GM12878 (cell line): Measurements from ENCODE around the gene NR2C2AP. TPM values are rescaled to one million over a fixed set of nuclear protein-coding genes. Genes with fewer than 3 reads are reported as not detected.

Source experiments
- ATAC-seq: fragments of 200-7000 bp; cut with Tn5 transposase; 3 replicates; pipeline ENCODE4 v1.9.1; 2020; ENCODE audit warnings: mild to moderate bottlenecking, moderate library complexity
- BruUV-seq: library from RNA; stranded (reverse); fragments of 400-500 nt; replicated peaks from 2 replicates; lab custom pipeline; 2021; lab: Mats Ljungman, UMichigan
- CTCF ChIA-PET: fragments of 300-600 bp; sonication (Branson Sonifier 250); formaldehyde crosslinking; extraction: SDS; loops from one replicate; lab custom pipeline; 2021; ENCODE audit warnings: inconsistent platforms; lab: Yijun Ruan, JAX
- POLR2A ChIA-PET: fragments of 350-600 bp; formaldehyde crosslinking; extraction: SDS; loops from one replicate; lab custom pipeline; 2021; ENCODE audit warnings: inconsistent platforms; lab: Charles Lee
- RAD21 ChIA-PET: fragments of 300-600 bp; sonication (Branson Sonifier 250); formaldehyde crosslinking; loops from one replicate; lab custom pipeline; 2023; ENCODE audit warnings: antibody characterized with exemption; ENCODE audit not compliant: unreplicated experiment; lab: Charles Lee
- SMC1A ChIA-PET: fragments of 300-600 bp; sonication (Branson Sonifier 250); formaldehyde crosslinking; loops from one replicate; lab custom pipeline; 2023; ENCODE audit not compliant: unreplicated experiment, uncharacterized antibody; lab: Charles Lee
- DNase-seq: peaks from one replicate; pipeline ENCODE4 v3.0.0-alpha.2; 2011; ENCODE audit warnings: low read depth, low spot score
- FAIRE-seq: peaks from 3 replicates; lab custom pipeline; 2011; peaks lifted over from hg19 to GRCh38; lab: Jason Lieb, UNC
- H2AFZ ChIP-seq: 2 replicates; pipeline ENCODE4 v1.6.0; 2011; ENCODE audit warnings: low read depth, low read length, control low read depth; ENCODE audit not compliant: control insufficient read depth
- H3K27ac ChIP-seq: 2 replicates; pipeline ENCODE4 v1.5.1; 2011; ENCODE audit warnings: control low read depth; ENCODE audit not compliant: control insufficient read depth, insufficient read depth
- H3K27me3 ChIP-seq, 2 experiments: replicated peaks in 1 of 2; 2 replicates each; pipeline versions ENCODE4 v1.6.0 to v1.6.1; 2011; ENCODE audit warnings: low read length in 1 of 2; ENCODE audit not compliant: control insufficient read depth in 2 of 2, insufficient read depth in 2 of 2
- H3K36me3 ChIP-seq, 2 experiments: 2 replicates each; pipeline ENCODE4 v1.5.1; 2011; ENCODE audit warnings: low read length in 1 of 2; ENCODE audit not compliant: control insufficient read depth in 2 of 2, insufficient read depth in 2 of 2
- H3K4me1 ChIP-seq: 2 replicates; pipeline ENCODE4 v1.6.1; 2011; ENCODE audit warnings: mild to moderate bottlenecking, low read length, moderate library complexity, mixed read lengths; ENCODE audit not compliant: control insufficient read depth, insufficient read depth
- H3K4me2 ChIP-seq: 2 replicates; pipeline ENCODE4 v1.6.0; 2011; ENCODE audit warnings: control low read depth; ENCODE audit not compliant: control insufficient read depth, insufficient read depth
- H3K4me3 ChIP-seq: fragments of 200-600 bp; sonication (generic); 2 replicates; pipeline ENCODE4 v1.5.1; 2016
- H3K79me2 ChIP-seq: 2 replicates; pipeline ENCODE4 v1.6.0; 2011; ENCODE audit warnings: low read length; ENCODE audit not compliant: control insufficient read depth, insufficient read depth
- H3K9ac ChIP-seq: 2 replicates; pipeline ENCODE4 v1.8.0; 2011; ENCODE audit warnings: low read length, control low read depth, mixed read lengths; ENCODE audit not compliant: control insufficient read depth, insufficient read depth
- H3K9me3 ChIP-seq: replicated peaks from 3 replicates; pipeline ENCODE4 v1.5.1; 2011; ENCODE audit warnings: mild to moderate bottlenecking, low read length; ENCODE audit not compliant: control insufficient read depth, insufficient read depth
- H4K20me1 ChIP-seq: 2 replicates; pipeline ENCODE4 v1.6.0; 2011; ENCODE audit not compliant: control insufficient read depth, insufficient read depth
- CHD2 ChIP-seq: IDR thresholded peaks from 2 replicates; pipeline ENCODE4 v1.6.1; 2011; ENCODE audit warnings: low read depth, low read length, improper control_type of control experiment, borderline replicate concordance
- FOXM1 ChIP-seq: IDR thresholded peaks from 2 replicates; pipeline ENCODE4 v1.6.1; 2012; ENCODE audit warnings: low read depth, mild to moderate bottlenecking, inconsistent platforms, low read length, moderate library complexity
- GABPA ChIP-seq: IDR thresholded peaks from 2 replicates; pipeline ENCODE4 v1.6.1; 2014; ENCODE audit warnings: antibody characterized with exemption, low read depth, mild to moderate bottlenecking, inconsistent platforms
- NFIC ChIP-seq: IDR thresholded peaks from 2 replicates; pipeline ENCODE4 v1.6.1; 2012; ENCODE audit warnings: low read depth, mild to moderate bottlenecking, inconsistent platforms, low read length, moderate library complexity
- SPI1 ChIP-seq: IDR thresholded peaks from 2 replicates; pipeline ENCODE4 v1.6.1; 2011; ENCODE audit warnings: low read depth, mild to moderate bottlenecking, low read length, moderate library complexity, borderline replicate concordance; ENCODE audit not compliant: insufficient read depth
- ZNF384 ChIP-seq: IDR thresholded peaks from 2 replicates; pipeline ENCODE4 v1.6.1; 2012; ENCODE audit warnings: low read depth, mild to moderate bottlenecking, low read length, improper control_type of control experiment, borderline replicate concordance
- in situ Hi-C: fragments of 300-500 bp; cut with MboI; formaldehyde crosslinking; loops from 9 replicates; pipeline ENCODE4 v1.14.3; 2018; ENCODE audit warnings: mixed read lengths
- intact Hi-C: fragments of 100-400 bp; cut with micrococcal nuclease; formaldehyde crosslinking; loops from one replicate; pipeline ENCODE4 v1.14.2; 2022; ENCODE audit not compliant: unreplicated experiment
- polyA plus RNA-seq, 11 experiments: library from polyadenylated mRNA; depleted of rRNA in 4 of 11; unstranded in 6 of 11; stranded (reverse) in 5 of 11; fragments of >200 nt; fragmentation: Nextera tagmentation in 4 of 11; fragmentation: Illumina TruSeq in 1 of 11; extraction: Ambion mirVana in 4 of 11; extraction: Trizol in 1 of 11; gene quantifications; 1 replicate in 1 of 11; 2 replicates in 10 of 11; pipeline versions ENCODE4 v1.2.1 to v1.2.3, GENCODE V29; 2011 to 2016; ENCODE audit warnings: inconsistent platforms in 2 of 11, missing spikeins in 2 of 11, low read depth in 1 of 11
- total RNA-seq, 4 experiments: library from RNA; depleted of rRNA in 3 of 4; stranded (reverse); fragments of >200 nt in 3 of 4; fragmentation: Illumina TruSeq in 1 of 4; extraction: Trizol in 1 of 4; gene quantifications; 2 replicates each; pipeline versions ENCODE4 v1.2.1 to v1.2.3, GENCODE V29; 2013 to 2021
- TF ChIP-seq, protein P1 (sequence below): fragments of 450-650 bp; formaldehyde crosslinking; IDR thresholded peaks from 2 replicates; pipeline ENCODE4 v1.5.0; 2022; ENCODE audit warnings: mild to moderate bottlenecking, missing genetic modification characterization
- TF ChIP-seq, protein P2 (sequence below): fragments of 150-350 bp; IDR thresholded peaks from 2 replicates; pipeline ENCODE4 v1.6.1; 2016; ENCODE audit warnings: low read depth, low read length

The NR2C2AP gene
- total and polyA plus RNA-seq, 10 of the 15 experiments (the other 5 are each of a cell fraction or from before 2014, with no cell fraction given) = 21.5 to 44.8 (median 28.1) TPM

DNA sequence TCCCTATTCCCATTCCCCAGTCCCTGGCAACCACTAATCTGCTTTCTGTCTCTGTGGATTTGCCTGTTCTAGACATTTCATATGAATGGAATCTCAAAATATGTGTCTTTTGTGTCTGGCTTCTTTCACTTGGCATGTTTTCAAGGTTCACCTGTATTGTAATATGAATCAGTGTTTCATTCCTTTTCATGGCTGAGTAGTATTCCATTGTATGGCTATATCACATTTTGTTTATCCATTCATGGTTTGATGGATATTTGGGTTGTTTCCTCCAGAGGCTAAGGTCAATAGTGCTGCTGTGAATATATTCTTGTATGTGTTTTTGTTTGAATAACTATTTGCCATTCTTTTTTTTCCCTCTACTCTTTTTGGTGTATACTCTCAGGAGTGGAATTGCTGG lies 33.0 kb upstream of the NR2C2AP start:
- ChIA-PET SMC1A (interaction anchor here (1.0 kb wide), 1 partner anchor 11 kb away, joined by 4 read pairs; no protein-coding TSS in a partner anchor), CTCF (no interaction called here), POLR2A (no interaction called here), RAD21 (no interaction called here)
- Histone ChIP-seq H3K4me3 (no peak overlapping the region), H3K4me2 (no peak overlapping the region), H3K9me3 (peaks cover 11% of the 10 kb centered on the region; the same call in 2 of the 3 replicates), H3K27me3 (no peaks in the 10 kb centered on the region; a peak in 1 of 4 replicates), H3K79me2 (no peaks in the 10 kb centered on the region), H2AFZ (no peak overlapping the region), H3K4me1 (no peaks in the 10 kb centered on the region), H4K20me1 (no peaks in the 10 kb centered on the region), H3K36me3 (no peaks in the 10 kb centered on the region), H3K9ac (no peak overlapping the region), H3K27ac (no peak overlapping the region)
- intact Hi-C loops (no loop called here), in situ Hi-C loops (no loop called here)
- no peak for FAIRE-seq
- TF ChIP-seq CHD2 = no peak
- TF ChIP-seq, protein P1, sequence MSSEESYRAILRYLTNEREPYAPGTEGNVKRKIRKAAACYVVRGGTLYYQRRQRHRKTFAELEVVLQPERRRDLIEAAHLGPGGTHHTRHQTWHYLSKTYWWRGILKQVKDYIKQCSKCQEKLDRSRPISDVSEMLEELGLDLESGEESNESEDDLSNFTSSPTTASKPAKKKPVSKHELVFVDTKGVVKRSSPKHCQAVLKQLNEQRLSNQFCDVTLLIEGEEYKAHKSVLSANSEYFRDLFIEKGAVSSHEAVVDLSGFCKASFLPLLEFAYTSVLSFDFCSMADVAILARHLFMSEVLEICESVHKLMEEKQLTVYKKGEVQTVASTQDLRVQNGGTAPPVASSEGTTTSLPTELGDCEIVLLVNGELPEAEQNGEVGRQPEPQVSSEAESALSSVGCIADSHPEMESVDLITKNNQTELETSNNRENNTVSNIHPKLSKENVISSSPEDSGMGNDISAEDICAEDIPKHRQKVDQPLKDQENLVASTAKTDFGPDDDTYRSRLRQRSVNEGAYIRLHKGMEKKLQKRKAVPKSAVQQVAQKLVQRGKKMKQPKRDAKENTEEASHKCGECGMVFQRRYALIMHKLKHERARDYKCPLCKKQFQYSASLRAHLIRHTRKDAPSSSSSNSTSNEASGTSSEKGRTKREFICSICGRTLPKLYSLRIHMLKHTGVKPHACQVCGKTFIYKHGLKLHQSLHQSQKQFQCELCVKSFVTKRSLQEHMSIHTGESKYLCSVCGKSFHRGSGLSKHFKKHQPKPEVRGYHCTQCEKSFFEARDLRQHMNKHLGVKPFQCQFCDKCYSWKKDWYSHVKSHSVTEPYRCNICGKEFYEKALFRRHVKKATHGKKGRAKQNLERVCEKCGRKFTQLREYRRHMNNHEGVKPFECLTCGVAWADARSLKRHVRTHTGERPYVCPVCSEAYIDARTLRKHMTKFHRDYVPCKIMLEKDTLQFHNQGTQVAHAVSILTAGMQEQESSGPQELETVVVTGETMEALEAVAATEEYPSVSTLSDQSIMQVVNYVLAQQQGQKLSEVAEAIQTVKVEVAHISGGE (CRISPR knock-in tag) = no peak
- no peak for TF ChIP-seq SPI1
- no peak for TF ChIP-seq NFIC
- TF ChIP-seq, protein P2, sequence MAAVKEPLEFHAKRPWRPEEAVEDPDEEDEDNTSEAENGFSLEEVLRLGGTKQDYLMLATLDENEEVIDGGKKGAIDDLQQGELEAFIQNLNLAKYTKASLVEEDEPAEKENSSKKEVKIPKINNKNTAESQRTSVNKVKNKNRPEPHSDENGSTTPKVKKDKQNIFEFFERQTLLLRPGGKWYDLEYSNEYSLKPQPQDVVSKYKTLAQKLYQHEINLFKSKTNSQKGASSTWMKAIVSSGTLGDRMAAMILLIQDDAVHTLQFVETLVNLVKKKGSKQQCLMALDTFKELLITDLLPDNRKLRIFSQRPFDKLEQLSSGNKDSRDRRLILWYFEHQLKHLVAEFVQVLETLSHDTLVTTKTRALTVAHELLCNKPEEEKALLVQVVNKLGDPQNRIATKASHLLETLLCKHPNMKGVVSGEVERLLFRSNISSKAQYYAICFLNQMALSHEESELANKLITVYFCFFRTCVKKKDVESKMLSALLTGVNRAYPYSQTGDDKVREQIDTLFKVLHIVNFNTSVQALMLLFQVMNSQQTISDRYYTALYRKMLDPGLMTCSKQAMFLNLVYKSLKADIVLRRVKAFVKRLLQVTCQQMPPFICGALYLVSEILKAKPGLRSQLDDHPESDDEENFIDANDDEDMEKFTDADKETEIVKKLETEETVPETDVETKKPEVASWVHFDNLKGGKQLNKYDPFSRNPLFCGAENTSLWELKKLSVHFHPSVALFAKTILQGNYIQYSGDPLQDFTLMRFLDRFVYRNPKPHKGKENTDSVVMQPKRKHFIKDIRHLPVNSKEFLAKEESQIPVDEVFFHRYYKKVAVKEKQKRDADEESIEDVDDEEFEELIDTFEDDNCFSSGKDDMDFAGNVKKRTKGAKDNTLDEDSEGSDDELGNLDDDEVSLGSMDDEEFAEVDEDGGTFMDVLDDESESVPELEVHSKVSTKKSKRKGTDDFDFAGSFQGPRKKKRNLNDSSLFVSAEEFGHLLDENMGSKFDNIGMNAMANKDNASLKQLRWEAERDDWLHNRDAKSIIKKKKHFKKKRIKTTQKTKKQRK = no peak
- no peak for TF ChIP-seq FOXM1
- no peak for TF ChIP-seq GABPA
- TF ChIP-seq ZNF384 = no peak
- no TSS peak for BruUV-seq
- DNase-seq = no peak
- no peak for ATAC-seq
